ENCODE results near the gene TNNI3K.

DNA sequence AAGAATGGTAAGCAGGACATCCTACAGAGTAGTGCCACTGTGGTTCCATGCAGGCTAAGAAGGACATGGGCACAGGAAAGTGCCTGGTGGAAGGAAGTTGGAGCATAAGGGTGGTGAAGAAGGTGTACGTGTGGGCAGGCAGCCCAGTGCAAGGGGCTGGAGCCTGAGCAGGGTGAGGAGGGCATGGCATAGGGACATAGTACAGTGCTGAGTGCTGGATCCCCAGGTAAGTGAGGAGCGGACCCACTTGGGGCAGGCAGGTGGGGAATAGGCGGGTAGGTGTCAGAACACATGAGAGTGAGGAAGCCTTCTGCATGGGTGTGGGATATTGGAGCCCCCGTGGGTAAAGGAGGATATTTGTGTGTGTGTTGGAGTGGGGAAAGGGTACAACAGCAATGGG is 292.9 kb downstream of the TNNI3K start:
- TF ChIP-seq CTCF (IDR thresholded peaks at IDR 0.05) (no peak), POLR2A (IDR thresholded peaks at IDR 0.05) (no peak)
